HS-5 (cell line): ENCODE data around the gene ARMC9.
"Not testable (repeated sequence)": the region's sequence is repeated elsewhere in the genome, so short reads cannot be mapped to it uniquely, and the experiment has no call there.

Experiments used
- DNase-seq: peaks from one replicate; pipeline ENCODE4 v3.0.0-alpha.2; 2012; ENCODE audit warnings: low read depth

The ARMC9 gene

GRCh38 chr2:231364961-231365810 lies 166.8 kb downstream of the ARMC9 start:
- DNase-seq, result peak; percentile 68

GRCh38 chr2:231367178-231367577 lies 168.7 kb downstream of the ARMC9 start:
- DNase-seq, result no peak

GRCh38 chr2:231369580-231370428 lies 171.4 kb downstream of the ARMC9 start:
- DNase-seq, result no peak

- no peak for DNase-seq
Measured at GRCh38 chr2:231370429-231370748, 172.0 kb downstream of the ARMC9 start.

- DNase-seq, result no peak
Measured at GRCh38 chr2:231370749-231371429, 172.5 kb downstream of the ARMC9 start.

- DNase-seq, result no peak
Measured at GRCh38 chr2:231371430-231372054, 173.1 kb downstream of the ARMC9 start.

- DNase-seq, result no peak
Measured at GRCh38 chr2:231372326-231372725, 173.9 kb downstream of the ARMC9 start.

- no peak for DNase-seq
Measured at GRCh38 chr2:231373184-231373583, 174.8 kb downstream of the ARMC9 start.

- no peak for DNase-seq
Measured at GRCh38 chr2:231373786-231374349, 175.4 kb downstream of the ARMC9 start.

GRCh38 chr2:231374771-231375170 lies 176.3 kb downstream of the ARMC9 start:
- DNase-seq, result no peak

- DNase-seq, result not testable (repeated sequence)
Measured at GRCh38 chr2:231375994-231376615, 177.7 kb downstream of the ARMC9 start.

- no peak for DNase-seq
Measured at GRCh38 chr2:231376857-231377256, 178.4 kb downstream of the ARMC9 start.

GRCh38 chr2:231378026-231378722 lies 179.7 kb downstream of the ARMC9 start:
- DNase-seq, result no peak

- DNase-seq, result no peak
Measured at GRCh38 chr2:231379266-231380215, 181.1 kb downstream of the ARMC9 start.

- DNase-seq, result no peak
Measured at GRCh38 chr2:231380307-231380706, 181.9 kb downstream of the ARMC9 start.

- DNase-seq, result no peak
Measured at GRCh38 chr2:231380991-231381847, 182.8 kb downstream of the ARMC9 start.

- DNase-seq, result no peak
Measured at GRCh38 chr2:231382116-231382515, 183.7 kb downstream of the ARMC9 start.

GRCh38 chr2:231383416-231384108 lies 185.1 kb downstream of the ARMC9 start:
- no peak for DNase-seq
